Measurements from ENCODE around the gene SGCE.

GRCh38 chr7:94584113-94584512, 71.8 kb downstream of the SGCE start:
- TF ChIP-seq POLR2A (IDR thresholded peaks at IDR 0.05) (no peak), CTCF (IDR thresholded peaks at IDR 0.05) (no peak)

Data from vagina (tissue), 2 donors.